Gastroesophageal sphincter (tissue), 4 donors: ENCODE results near the gene WDR64. TPM values are rescaled to one million over a fixed set of nuclear protein-coding genes. Genes with fewer than 3 reads are reported as not detected.

ENCODE experiments used
- ATAC-seq: fragments of 150-250 bp; one replicate; pipeline ENCODE4 v1.9.1; 2016; ENCODE audit warnings: mild to moderate bottlenecking, moderate library complexity
- H3K27ac ChIP-seq, 4 donors: fragments of 200-600 bp; sonication (generic) in 3 of 4; 1 replicate in 3 of 4; 2 replicates in 1 of 4; pipeline ENCODE4 v1.5.1; 2016 to 2019
- H3K27me3 ChIP-seq: fragments of 200-600 bp; sonication (generic); one replicate; pipeline ENCODE4 v1.5.1; 2019
- H3K36me3 ChIP-seq, 2 donors: fragments of 200-600 bp; sonication (generic); one replicate each; pipeline ENCODE4 v1.5.1; 2019; ENCODE audit warnings: control low read depth in 1 of 2
- H3K4me1 ChIP-seq, 3 donors: fragments of 200-600 bp; sonication (generic); 1 replicate in 2 of 3; 2 replicates in 1 of 3; pipeline ENCODE4 v1.5.1; 2016 to 2019; ENCODE audit warnings: control low read depth in 2 of 3
- H3K4me3 ChIP-seq, 2 donors: fragments of 200-600 bp; sonication (generic); one replicate each; pipeline ENCODE4 v1.5.1; 2019; ENCODE audit warnings: mild to moderate bottlenecking in 1 of 2, moderate library complexity in 1 of 2
- H3K9me3 ChIP-seq, 3 donors: fragments of 200-600 bp; sonication (generic); one replicate each; pipeline ENCODE4 v1.5.1; 2017 to 2019; ENCODE audit warnings: control low read depth in 2 of 3
- EP300 ChIP-seq: sonication (generic); formaldehyde crosslinking; IDR thresholded peaks from one replicate; pipeline ENCODE4 v1.6.1; 2017; ENCODE audit warnings: antibody characterized with exemption, mild to moderate bottlenecking
- POLR2A ChIP-seq, 2 donors: fragments of 450-650 bp; IDR thresholded peaks; one replicate each; pipeline ENCODE4 v1.6.1; 2017; ENCODE audit warnings: antibody characterized with exemption in 2 of 2, mild to moderate bottlenecking in 2 of 2, moderate library complexity in 1 of 2
- POLR2AphosphoS5 ChIP-seq: sonication (generic); formaldehyde crosslinking; IDR thresholded peaks from one replicate; pipeline ENCODE4 v1.6.1; 2017; ENCODE audit warnings: antibody characterized with exemption
- WGBS, 2 donors: methylation state at CpG; one replicate each; pipeline ENCODE4 v1.1.5; 2018; ENCODE audit warnings: low coverage in 1 of 2; 5-methylcytosine and 5-hydroxymethylcytosine counted together
- total RNA-seq, 4 donors: library from RNA; depleted of rRNA; stranded (reverse); fragments of >200 nt; gene quantifications; one replicate each; pipeline ENCODE4 v1.1.0, GENCODE V29; 2016
- TF ChIP-seq, protein P1 (sequence below), 4 experiments: fragments of 200-600 bp in 2 of 4; fragments of 450-650 bp in 2 of 4; sonication (generic) in 1 of 4; IDR thresholded peaks; one replicate each; pipeline ENCODE4 v1.5.1; 2017 to 2019; ENCODE audit warnings: antibody characterized with exemption in 4 of 4, mild to moderate bottlenecking in 2 of 4, moderate library complexity in 2 of 4

The WDR64 gene
- total RNA-seq, 4 donors from 2014 or later: 0.16 TPM; not detected in 3

DNA sequence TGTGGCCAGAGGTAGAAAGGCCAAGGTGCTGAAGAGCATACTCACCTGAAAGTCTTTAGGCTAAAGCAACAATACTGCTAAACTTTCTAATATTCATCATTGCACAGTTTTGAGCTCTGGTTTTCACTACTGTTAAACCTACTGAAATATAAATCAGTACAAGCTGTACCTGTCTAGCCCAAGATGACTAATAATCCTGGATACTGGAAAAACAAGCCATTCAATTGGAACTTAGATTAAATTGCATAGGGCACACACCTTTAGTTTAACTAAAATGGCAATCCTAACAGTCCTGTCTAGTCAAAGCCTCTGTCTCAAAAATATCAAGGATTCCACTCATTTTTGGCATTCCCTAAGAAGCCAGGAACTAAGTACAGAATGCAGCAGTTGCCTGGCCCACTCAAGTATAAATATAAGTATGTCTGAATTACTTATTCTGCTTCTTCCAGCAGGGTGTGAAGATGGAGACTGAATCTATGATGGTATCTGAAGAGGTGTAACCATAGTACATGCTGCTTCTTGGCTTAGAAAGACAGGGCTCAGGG lies 15.0 kb upstream of the WDR64 start:
- ATAC-seq: no peak
- Histone ChIP-seq H3K4me1 (peaks cover 3 to 31% (median 5%) of the 10 kb centered on the region in 3 donors), H3K4me3 (no peak overlapping the region), H3K27ac (no peak overlapping the region), H3K36me3 (peaks cover 0 to 6% of the 10 kb centered on the region in 2 donors), H3K9me3 (no peaks in the 10 kb centered on the region), H3K27me3 (no peaks in the 10 kb centered on the region)
- TF ChIP-seq EP300: no peak

DNA sequence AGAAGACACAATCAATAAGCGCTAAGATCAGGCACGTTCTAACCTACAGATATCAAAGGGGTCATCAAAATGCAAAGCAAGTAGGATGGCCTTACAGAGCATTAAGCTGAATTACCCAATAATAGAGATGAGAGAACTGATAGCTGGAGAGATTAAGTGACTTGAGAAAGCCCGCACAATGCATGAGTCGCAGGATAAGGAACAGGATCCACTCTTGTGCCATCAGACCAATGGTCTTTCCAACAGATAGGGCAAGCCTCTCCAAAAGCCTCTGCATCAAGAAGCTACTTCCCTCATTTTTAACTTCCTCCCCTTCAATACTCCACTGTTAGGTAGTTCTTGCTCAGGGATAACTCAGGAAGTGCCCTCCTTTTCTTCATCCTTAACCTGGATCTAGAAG lies 14.5 kb upstream of the WDR64 start:
- H3K4me3 ChIP-seq: no peak overlapping the region
- peaks cover 3 to 31% (median 5%) of the 10 kb centered on the region in 3 donors for H3K4me1 ChIP-seq
- no peaks in the 10 kb centered on the region for H3K9me3 ChIP-seq
- H3K27me3 ChIP-seq: no peaks in the 10 kb centered on the region
- 82 to 89% methylated on average over 4 of the region's 4 CpGs for WGBS, 2 donors
- TF ChIP-seq POLR2AphosphoS5: no peak
- TF ChIP-seq POLR2A (IDR thresholded peaks at IDR 0.05): no peak
- no peak for TF ChIP-seq EP300
- TF ChIP-seq, protein P1, sequence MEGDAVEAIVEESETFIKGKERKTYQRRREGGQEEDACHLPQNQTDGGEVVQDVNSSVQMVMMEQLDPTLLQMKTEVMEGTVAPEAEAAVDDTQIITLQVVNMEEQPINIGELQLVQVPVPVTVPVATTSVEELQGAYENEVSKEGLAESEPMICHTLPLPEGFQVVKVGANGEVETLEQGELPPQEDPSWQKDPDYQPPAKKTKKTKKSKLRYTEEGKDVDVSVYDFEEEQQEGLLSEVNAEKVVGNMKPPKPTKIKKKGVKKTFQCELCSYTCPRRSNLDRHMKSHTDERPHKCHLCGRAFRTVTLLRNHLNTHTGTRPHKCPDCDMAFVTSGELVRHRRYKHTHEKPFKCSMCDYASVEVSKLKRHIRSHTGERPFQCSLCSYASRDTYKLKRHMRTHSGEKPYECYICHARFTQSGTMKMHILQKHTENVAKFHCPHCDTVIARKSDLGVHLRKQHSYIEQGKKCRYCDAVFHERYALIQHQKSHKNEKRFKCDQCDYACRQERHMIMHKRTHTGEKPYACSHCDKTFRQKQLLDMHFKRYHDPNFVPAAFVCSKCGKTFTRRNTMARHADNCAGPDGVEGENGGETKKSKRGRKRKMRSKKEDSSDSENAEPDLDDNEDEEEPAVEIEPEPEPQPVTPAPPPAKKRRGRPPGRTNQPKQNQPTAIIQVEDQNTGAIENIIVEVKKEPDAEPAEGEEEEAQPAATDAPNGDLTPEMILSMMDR (IDR thresholded peaks at IDR 0.05): no peak
- H3K36me3 ChIP-seq: peaks cover 0 to 6% of the 10 kb centered on the region in 2 donors
- no peak for ATAC-seq
- no peak overlapping the region for H3K27ac ChIP-seq

DNA sequence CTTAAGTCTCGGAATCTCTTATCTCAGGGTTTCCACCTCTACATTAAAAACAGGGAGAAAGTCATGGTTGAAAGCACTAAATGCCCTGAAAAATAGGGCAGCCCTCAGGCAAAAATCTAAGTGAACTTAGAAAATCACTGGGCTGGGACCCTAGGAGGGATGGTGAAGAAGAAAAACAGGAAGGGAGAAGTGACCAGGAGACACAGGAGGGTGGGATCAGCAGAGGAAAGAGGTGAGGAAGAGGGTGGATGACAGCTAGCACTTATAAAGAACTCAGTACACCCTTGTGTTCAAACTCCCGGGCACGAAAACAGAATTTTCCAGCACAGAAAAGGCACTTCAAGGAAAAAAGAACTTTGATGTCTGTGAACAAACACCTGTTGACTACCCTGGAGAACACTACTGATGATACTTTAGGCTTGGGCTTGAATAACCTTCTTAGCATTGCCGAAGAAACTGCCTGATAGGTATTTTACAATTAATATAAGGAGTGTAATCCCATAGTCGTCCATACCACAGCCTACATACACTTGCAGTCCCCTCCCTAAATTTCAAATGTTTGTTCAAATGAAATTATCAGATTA lies 13.9 kb upstream of the WDR64 start:
- Histone ChIP-seq H3K27ac (no peak overlapping the region), H3K4me3 (no peak overlapping the region), H3K36me3 (peaks cover 0 to 6% of the 10 kb centered on the region in 2 donors), H3K4me1 (peaks cover 3 to 31% (median 5%) of the 10 kb centered on the region in 3 donors), H3K9me3 (no peaks in the 10 kb centered on the region), H3K27me3 (no peaks in the 10 kb centered on the region)
- 68 to 72% methylated on average over 4 to 5 of the region's 5 CpGs for WGBS, 2 donors
- ATAC-seq: no peak
- TF ChIP-seq POLR2A (IDR thresholded peaks at IDR 0.05) (no peak), POLR2AphosphoS5 (no peak), EP300 (no peak)
- TF ChIP-seq, protein P1 (IDR thresholded peaks at IDR 0.05): no peak

DNA sequence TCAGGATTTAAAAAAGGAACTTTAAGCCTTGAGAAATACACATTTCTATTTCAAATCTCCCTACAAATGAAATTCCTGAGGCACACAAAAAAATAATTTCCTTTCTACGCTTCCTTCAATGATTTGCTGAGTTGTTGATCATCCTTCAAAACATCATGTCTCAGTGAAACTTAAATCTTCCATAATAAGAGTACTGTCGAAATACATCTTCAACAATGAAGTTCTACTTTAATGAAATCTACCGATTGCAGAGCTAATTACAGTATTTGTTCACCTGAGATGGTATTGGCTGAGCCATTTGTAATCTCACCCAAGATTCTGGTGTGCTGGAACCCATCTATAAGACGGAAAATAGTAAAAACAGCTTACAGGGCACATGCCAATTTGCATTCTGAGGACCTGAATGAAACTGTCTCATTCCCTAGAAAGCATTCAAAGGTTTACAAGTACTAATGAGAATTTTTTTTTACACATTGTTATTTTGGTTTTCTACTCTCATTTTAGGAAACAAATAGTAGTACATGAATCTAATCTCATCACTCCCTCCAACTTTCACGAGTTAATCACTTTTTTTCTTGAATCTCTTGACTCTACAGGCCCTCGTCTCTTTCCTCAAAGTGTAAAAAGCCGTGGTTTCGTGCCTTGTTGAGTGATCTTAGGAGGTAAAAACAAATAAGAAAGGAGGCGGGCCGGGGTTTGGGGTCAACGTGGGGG lies 13.0 kb upstream of the WDR64 start:
- 16 to 24% methylated on average over 5 to 8 of the region's 11 CpGs for WGBS, 2 donors
- peak overlapping the region in 3 of 4 donors; percentile 86 to 88 (median 87) for H3K27ac ChIP-seq
- no peaks in the 10 kb centered on the region for H3K27me3 ChIP-seq
- peaks cover 3 to 31% (median 5%) of the 10 kb centered on the region in 3 donors for H3K4me1 ChIP-seq
- H3K36me3 ChIP-seq: peaks cover 0 to 6% of the 10 kb centered on the region in 2 donors
- TF ChIP-seq POLR2A (IDR thresholded peaks at IDR 0.05): no peak
- no peak for TF ChIP-seq POLR2AphosphoS5
- no peak for TF ChIP-seq EP300
- TF ChIP-seq, protein P1 (IDR thresholded peaks at IDR 0.05): no peak
- no peaks in the 10 kb centered on the region for H3K9me3 ChIP-seq
- ATAC-seq: no peak
- H3K4me3 ChIP-seq: peak overlapping the region; percentile 75 to 88

DNA sequence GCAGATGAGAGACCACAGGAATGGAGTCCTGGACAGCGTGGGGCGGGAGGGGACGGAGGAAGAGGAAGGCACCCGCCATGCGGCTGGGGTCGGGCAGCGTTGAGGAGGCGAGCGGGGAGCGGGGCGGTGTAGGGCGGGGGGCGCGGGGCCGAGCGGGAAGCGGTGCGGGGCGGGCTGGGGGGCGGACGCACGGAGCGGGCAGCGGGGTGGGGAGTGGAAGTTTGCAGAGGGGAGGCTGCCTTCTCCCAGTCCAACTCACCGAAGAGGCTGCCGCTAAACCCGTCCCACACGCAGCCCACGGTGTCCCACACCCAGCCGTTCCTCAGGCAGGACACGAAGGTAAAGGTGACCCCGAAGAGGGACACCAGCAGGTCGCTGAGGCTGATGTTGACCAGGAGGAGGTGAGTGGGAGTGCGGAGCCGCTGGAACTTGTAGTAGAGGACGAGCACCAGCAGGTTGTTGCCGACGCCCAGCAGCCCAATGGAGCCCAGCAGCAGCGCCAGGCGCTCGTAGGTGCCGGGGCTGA lies 12.4 kb upstream of the WDR64 start:
- TF ChIP-seq POLR2AphosphoS5 (no peak), EP300 (no peak), POLR2A (IDR thresholded peaks at IDR 0.05) (no peak)
- Histone ChIP-seq H3K9me3 (no peaks in the 10 kb centered on the region), H3K4me1 (peaks cover 3 to 31% (median 5%) of the 10 kb centered on the region in 3 donors), H3K36me3 (peaks cover 0 to 6% of the 10 kb centered on the region in 2 donors), H3K27ac (peak overlapping the region; percentile 17 to 88 (median 86)), H3K27me3 (no peaks in the 10 kb centered on the region), H3K4me3 (peak overlapping the region; percentile 75 to 88)
- ATAC-seq: peak; percentile 23
- 0% methylated on average over 2 of the region's 42 CpGs; no CpG with 5 or more reads in 1 of the 2 donors for WGBS, 2 donors
